ENCODE data around the gene PRX. TPM values are rescaled to one million over a fixed set of nuclear protein-coding genes. Genes with fewer than 3 reads are reported as not detected.
"Not testable (repeated sequence)": the region's sequence is repeated elsewhere in the genome, so short reads cannot be mapped to it uniquely, and the experiment has no call there.

PRX gene
- total and polyA plus RNA-seq, 2 donors from 2014 or later, result 4.5 to 12.6 TPM

- DNase-seq, result no peak
- Histone ChIP-seq H3K4me1 (ENCODE audit: control insufficient read depth in 2 of 3, insufficient read depth in 2 of 3, low read depth in 1 of 3, low read length in 3 of 3) (no peaks in the 10 kb centered on the region), H3K27me3 (ENCODE audit: control insufficient read depth, insufficient read depth, low read length) (no peaks in the 10 kb centered on the region), H3K9ac (ENCODE audit: low read length in 3 of 3) (no peak overlapping the region), H3K36me3 (ENCODE audit: control insufficient read depth in 2 of 3, insufficient read depth in 3 of 3, low read length in 3 of 3) (peaks cover 7 to 19% (median 8%) of the 10 kb centered on the region in 3 donors), H3K9me3 (ENCODE audit: control insufficient read depth in 2 of 3, insufficient read depth in 1 of 3, low read length in 3 of 3) (no peaks in the 10 kb centered on the region), H3K27ac (ENCODE audit: low read depth in 2 of 2, low read length in 2 of 2) (no peak overlapping the region), H3K4me3 (ENCODE audit: low read length in 3 of 3) (no peak overlapping the region)
- intact Hi-C loops (cut with DNase I), result no loop called here
- no peak for FAIRE-seq
- TF ChIP-seq CTCF (IDR thresholded peaks at IDR 0.05; ENCODE audit: borderline replicate concordance, extremely low read depth, insufficient read depth), result no peak
Observed at GRCh38 chr19:40371802-40372122, 41.4 kb downstream of the PRX start.

GRCh38 chr19:40370997-40371801, 42.0 kb downstream of the PRX start:
- no peak overlapping the region for H3K27ac ChIP-seq (ENCODE audit: low read depth in 2 of 2, low read length in 2 of 2)
- no peak for TF ChIP-seq CTCF (IDR thresholded peaks at IDR 0.05; ENCODE audit: borderline replicate concordance, extremely low read depth, insufficient read depth)
- FAIRE-seq (no peak), DNase-seq (no peak)
- H3K9me3 ChIP-seq (ENCODE audit: control insufficient read depth in 2 of 3, insufficient read depth in 1 of 3, low read length in 3 of 3), result no peaks in the 10 kb centered on the region
- intact Hi-C loops (cut with DNase I), result no loop called here
- H3K9ac ChIP-seq (ENCODE audit: low read length in 3 of 3), result no peak overlapping the region
- no peaks in the 10 kb centered on the region for H3K4me1 ChIP-seq (ENCODE audit: control insufficient read depth in 2 of 3, insufficient read depth in 2 of 3, low read depth in 1 of 3, low read length in 3 of 3)
- H3K36me3 ChIP-seq (ENCODE audit: control insufficient read depth in 2 of 3, insufficient read depth in 3 of 3, low read length in 3 of 3), result peaks cover 7 to 19% (median 8%) of the 10 kb centered on the region in 3 donors
- no peak overlapping the region for H3K4me3 ChIP-seq (ENCODE audit: low read length in 3 of 3)
- no peaks in the 10 kb centered on the region for H3K27me3 ChIP-seq (ENCODE audit: control insufficient read depth, insufficient read depth, low read length)

GRCh38 chr19:40370253-40370652, 42.9 kb downstream of the PRX start:
- FAIRE-seq; H3K27ac ChIP-seq (ENCODE audit: low read depth in 2 of 2, low read length in 2 of 2); H3K4me1 ChIP-seq (ENCODE audit: control insufficient read depth in 2 of 3, insufficient read depth in 2 of 3, low read depth in 1 of 3, low read length in 3 of 3); H3K4me3 ChIP-seq (ENCODE audit: low read length in 3 of 3); DNase-seq; intact Hi-C loops (cut with DNase I); H3K9ac ChIP-seq (ENCODE audit: low read length in 3 of 3); H3K27me3 ChIP-seq (ENCODE audit: control insufficient read depth, insufficient read depth, low read length); H3K9me3 ChIP-seq (ENCODE audit: control insufficient read depth in 2 of 3, insufficient read depth in 1 of 3, low read length in 3 of 3): not testable (repeated sequence)
- H3K36me3 ChIP-seq (ENCODE audit: control insufficient read depth in 2 of 3, insufficient read depth in 3 of 3, low read length in 3 of 3), result peaks cover 7 to 19% (median 8%) of the 10 kb centered on the region in 3 donors

- Histone ChIP-seq H3K27me3 (ENCODE audit: control insufficient read depth, insufficient read depth, low read length) (no peaks in the 10 kb centered on the region), H3K4me3 (ENCODE audit: low read length in 3 of 3) (no peak overlapping the region), H3K4me1 (ENCODE audit: control insufficient read depth in 2 of 3, insufficient read depth in 2 of 3, low read depth in 1 of 3, low read length in 3 of 3) (no peaks in the 10 kb centered on the region), H3K36me3 (ENCODE audit: control insufficient read depth in 2 of 3, insufficient read depth in 3 of 3, low read length in 3 of 3) (peaks cover 7 to 19% (median 8%) of the 10 kb centered on the region in 3 donors), H3K27ac (ENCODE audit: low read depth in 2 of 2, low read length in 2 of 2) (no peak overlapping the region), H3K9me3 (ENCODE audit: control insufficient read depth in 2 of 3, insufficient read depth in 1 of 3, low read length in 3 of 3) (no peaks in the 10 kb centered on the region), H3K9ac (ENCODE audit: low read length in 3 of 3) (no peak overlapping the region)
- TF ChIP-seq CTCF (IDR thresholded peaks at IDR 0.05; ENCODE audit: borderline replicate concordance, extremely low read depth, insufficient read depth), result no peak
- intact Hi-C loops (cut with DNase I), result no loop called here
- no peak for DNase-seq
- FAIRE-seq, result no peak
Observed at GRCh38 chr19:40369797-40370196, 43.4 kb downstream of the PRX start.
